Raji (cell line): ENCODE data around the gene SNX4.

Experiments used
- POLR2A ChIP-seq: IDR thresholded peaks from 2 replicates; pipeline ENCODE4 v1.6.1; 2011; ENCODE audit warnings: low read depth, low read length, control low read depth; ENCODE audit not compliant: insufficient read depth

The SNX4 gene

DNA sequence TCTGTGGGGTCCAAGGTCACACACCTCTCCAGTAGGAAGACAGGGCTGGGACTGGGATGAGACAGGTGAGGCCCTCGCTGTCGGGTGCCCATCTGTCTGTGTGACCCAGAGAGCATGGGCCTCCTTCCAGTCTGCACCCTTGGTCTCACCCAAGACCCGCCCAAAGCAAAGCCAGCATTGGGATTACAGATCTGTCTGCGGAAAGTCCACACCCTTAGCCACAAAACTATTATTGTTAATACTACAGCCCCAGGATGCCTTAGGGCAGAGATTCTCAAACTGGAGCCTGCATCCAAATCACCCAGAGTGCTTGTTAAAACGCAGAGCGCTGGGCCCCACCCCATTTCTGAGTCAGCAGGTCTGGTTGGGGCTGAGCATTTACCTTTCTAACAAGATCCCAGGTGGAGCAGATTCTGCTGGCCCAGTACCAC, 86.4 kb downstream of the SNX4 start:
- no peak for TF ChIP-seq POLR2A

DNA sequence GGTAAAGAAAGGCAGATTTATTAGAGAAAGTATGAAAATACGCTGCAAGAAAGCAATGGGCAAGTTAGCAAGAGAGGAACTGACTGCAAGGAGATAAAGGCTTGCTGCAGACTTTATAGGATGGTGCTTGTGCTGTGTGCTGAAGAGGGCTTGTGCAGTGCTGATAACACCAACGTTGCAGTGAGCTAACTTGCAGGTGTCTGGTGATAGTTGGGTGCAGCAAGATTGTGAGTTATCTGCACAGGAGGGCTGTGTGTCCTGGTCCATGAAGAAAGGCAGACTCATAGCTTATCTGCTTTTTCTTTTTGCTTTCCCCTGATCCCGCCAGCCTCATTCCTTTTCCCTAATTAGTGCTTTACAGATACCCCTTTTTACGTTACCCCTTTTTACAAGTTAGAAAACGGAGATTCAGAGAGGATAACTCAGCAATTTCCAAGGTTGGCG, 86.9 kb downstream of the SNX4 start:
- no peak for TF ChIP-seq POLR2A

- TF ChIP-seq POLR2A = no peak
Measured at GRCh38 chr3:125431912-125432790, 87.9 kb downstream of the SNX4 start.

GRCh38 chr3:125431391-125431790, 88.6 kb downstream of the SNX4 start:
- TF ChIP-seq POLR2A = no peak

GRCh38 chr3:125428216-125428830, 91.7 kb downstream of the SNX4 start:
- TF ChIP-seq POLR2A = no peak

DNA sequence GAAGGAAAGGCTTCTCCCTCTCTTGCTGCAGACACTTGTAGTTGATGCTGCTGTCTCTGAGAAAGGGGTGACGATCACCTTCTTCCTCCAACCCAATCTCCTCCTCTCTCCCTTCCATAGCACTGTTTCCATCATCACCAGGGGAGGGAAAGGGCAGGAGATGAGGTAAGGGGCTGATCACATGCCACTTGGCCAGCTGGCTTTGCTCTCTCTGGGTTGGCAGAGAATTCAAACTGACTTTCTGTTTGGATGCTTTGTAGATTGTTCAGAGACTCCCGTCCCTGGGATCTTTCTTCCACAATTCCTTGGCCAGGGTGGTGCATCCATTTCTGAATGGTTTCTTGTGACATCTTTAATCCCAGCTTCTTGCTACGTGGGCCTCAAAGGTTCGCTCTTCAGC, 101.7 kb downstream of the SNX4 start:
- TF ChIP-seq POLR2A = no peak

DNA sequence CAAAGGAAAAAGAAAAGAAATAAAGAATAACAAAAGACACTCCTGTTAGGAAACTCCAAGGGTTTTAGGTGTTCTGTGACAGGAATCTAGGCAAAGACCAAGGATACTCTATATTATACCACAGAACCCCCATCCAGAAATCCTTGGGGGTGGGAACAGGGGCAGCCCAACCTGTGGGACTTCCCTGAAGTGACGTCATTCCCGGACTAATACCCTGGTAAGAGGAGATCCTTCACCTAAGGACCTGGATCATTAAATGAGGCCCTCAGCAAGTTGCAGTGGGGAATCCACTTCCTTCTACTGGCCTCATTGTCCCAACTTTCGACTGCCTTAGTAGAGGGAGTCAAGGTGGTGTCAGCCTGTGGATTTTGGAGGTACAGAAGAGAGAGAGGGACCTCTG, 103.8 kb downstream of the SNX4 start:
- no peak for TF ChIP-seq POLR2A

GRCh38 chr3:125414669-125415068, 105.3 kb downstream of the SNX4 start:
- no peak for TF ChIP-seq POLR2A

GRCh38 chr3:125410922-125411321, 109.1 kb downstream of the SNX4 start:
- no peak for TF ChIP-seq POLR2A

DNA sequence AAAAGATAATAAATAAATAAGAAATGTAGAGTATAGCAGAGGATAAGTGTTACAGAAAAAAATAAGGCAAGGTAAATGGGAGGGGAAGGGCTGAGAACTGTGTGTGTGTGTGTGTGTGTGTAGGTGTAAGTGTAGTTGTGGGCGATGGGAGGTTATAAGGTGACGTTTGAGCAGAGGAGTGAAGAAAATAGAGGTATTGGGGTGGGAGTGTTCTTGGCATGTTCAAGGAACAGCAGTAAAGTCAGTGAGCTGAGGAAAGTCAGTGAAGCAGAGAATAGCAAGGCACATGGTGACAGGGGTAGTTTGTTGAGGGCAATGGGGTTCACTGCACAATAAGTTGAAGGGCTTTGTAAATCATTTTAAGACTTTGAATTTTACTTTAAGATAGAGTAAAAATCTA, 113.9 kb downstream of the SNX4 start:
- TF ChIP-seq POLR2A = no peak

DNA sequence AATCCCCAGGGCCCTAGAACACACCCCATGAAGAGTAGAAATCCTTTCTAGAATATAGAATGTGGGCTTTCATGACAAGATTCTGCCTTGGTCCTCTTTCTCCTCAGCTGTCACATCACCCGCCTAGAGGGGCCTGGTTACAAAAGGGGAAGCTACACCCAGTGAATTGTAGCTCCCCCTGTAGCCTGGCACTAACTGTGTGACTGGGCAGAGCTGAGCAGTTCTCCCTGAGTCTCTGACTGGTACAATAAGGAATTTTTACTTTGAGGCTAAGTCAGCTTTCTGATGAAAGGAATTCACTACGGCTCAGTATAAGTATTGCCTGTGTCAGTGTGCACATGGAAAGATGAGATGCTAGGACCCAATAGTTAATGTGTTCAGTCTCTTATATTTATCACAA, 116.2 kb downstream of the SNX4 start:
- TF ChIP-seq POLR2A = no peak

GRCh38 chr3:125402639-125403038, 117.4 kb downstream of the SNX4 start:
- TF ChIP-seq POLR2A = no peak

DNA sequence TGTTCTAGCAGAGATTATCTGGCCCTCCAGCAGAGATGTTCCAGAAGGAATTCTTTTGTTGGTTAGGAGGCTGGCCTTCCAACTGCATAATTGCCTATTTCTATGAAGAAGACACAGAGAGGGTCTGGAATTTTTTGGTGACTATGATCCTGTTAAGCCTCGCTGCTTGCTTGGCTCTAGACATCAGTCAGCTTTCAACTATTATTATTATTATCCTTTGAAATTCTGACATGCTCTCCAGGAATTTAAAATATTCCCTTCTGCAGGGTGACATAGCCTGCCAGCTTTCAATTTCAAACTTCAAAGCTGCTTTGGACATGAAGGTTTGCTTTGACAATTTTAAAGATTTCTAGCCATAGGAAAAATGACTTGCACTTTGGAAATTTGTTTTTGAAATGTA, 118.6 kb downstream of the SNX4 start:
- TF ChIP-seq POLR2A = no peak

DNA sequence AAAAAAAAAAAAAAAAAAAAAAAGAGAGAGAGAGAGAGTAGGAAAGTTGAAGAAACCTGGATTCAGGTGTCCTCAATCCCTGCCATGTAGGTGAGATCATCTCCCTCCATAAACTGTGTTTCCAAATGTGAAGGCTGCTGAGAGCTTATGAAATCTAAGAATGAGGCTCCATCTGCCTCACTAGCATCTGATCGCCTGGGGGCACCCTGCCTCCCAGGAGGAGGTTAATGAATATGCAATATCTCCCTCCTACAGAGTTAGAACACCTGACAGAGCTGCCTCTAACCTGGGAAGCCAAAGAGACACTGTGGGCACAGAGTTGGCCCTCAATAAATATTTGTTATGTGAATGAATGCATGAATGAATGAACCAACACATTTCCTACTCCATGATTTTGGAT, 121.0 kb downstream of the SNX4 start:
- no peak for TF ChIP-seq POLR2A
